ENCODE results near the gene GFRA1.

GFRA1 gene

DNA sequence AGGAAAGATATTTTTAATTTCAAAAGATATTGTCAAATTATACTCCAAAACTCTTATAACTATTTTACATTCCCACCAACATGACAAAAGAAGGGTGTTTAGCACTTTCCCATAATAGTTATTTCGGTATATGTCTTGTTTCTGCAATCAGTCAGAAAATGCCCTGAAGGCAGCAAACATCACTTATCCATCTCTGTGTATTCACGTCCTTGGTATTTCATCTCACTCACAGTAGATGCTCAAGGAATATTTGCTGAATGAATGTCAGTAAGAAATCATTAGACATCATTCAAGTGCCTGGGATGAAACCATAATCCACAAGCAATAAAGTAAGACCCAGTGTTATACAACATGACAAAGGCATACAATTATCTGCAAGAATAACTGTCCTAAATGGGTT lies 112.7 kb downstream of the GFRA1 start:
- DNase-seq (ENCODE audit: low read depth) = no peak

- DNase-seq (ENCODE audit: low read depth) = no peak
Observed at GRCh38 chr10:116159197-116159596, 113.8 kb downstream of the GFRA1 start.

DNA sequence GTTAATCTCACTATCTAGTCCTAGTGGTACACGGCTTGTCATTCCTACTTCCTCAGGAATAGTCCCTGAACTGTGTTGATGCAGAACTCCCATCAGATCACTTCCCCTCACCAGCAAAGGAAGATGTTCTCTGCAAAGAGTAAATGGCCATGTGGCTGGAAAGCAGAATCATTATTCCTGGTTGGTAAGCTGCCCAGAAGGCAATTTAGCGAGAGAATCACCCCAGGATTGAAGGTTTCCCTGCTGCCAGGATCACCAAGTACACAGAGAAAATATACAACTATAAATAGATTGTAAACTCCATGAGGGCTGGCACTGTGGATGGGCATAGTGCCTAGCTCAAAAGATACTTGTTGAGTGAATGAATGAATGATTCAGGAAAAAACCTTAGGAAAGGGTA lies 115.0 kb downstream of the GFRA1 start:
- DNase-seq (ENCODE audit: low read depth) = no peak

- no peak for DNase-seq (ENCODE audit: low read depth)
Observed at GRCh38 chr10:116157485-116157884, 115.5 kb downstream of the GFRA1 start.

DNA sequence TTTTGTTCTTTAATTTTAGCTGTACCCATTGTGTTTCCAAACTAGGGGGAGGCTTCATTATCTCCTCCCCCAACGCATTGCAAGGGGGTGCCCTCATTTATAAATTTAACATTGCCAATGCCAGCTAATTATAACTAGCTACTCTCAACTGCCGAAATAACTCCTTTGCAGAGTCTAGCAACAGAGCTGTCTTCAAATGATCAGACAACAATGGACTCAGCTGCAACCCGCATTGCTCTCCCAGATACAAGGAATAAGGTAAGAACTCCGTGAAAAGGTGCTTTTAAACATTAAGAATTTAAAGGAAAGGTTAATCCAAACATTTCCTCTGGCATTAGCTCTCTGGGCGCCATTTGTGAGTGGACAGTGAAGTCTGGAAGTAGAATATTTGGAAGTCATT lies 116.2 kb downstream of the GFRA1 start:
- no peak for DNase-seq (ENCODE audit: low read depth)

GRCh38 chr10:116155191-116155590 lies 117.8 kb downstream of the GFRA1 start:
- DNase-seq (ENCODE audit: low read depth) = no peak

GRCh38 chr10:116154651-116155050 lies 118.4 kb downstream of the GFRA1 start:
- DNase-seq (ENCODE audit: low read depth) = no peak

DNA sequence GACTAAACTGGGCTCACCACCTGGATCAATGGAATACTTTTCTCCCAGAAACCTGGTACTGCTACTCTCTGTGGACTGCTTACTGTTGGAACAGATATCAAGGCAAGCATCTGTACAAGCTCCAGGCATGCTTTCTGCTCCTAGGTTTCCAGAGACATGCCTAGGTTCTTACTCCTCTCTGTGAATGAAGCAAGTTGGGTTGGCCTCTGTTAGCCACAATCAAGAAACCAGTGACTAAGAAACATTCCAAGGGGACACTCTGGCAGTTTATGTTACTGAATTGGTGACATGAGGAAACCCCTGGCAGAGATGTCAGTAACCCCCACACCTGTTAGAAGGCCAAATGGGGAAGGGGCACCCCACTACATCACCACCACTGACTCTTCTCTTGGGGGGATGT lies 121.9 kb downstream of the GFRA1 start:
- no peak for DNase-seq (ENCODE audit: low read depth)

DNA sequence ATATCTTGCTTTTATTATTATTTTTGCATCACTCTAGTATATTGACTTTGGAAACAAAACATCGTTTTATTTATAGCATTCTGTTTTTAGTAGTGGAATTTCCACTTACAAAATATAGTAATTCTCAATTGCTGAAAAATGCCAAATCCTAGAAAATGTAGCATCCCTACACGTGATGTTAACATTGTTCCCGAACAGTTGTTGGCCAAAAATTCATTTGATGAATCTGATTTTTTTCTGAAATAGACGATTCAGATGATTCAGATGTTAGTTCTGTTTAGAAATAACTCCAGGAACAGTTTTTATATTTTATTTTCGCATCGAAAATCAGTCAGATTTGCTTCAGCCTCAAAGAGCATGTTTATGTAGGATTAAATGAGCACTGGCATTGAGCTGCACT lies 122.4 kb downstream of the GFRA1 start:
- no peak for DNase-seq (ENCODE audit: low read depth)

DNA sequence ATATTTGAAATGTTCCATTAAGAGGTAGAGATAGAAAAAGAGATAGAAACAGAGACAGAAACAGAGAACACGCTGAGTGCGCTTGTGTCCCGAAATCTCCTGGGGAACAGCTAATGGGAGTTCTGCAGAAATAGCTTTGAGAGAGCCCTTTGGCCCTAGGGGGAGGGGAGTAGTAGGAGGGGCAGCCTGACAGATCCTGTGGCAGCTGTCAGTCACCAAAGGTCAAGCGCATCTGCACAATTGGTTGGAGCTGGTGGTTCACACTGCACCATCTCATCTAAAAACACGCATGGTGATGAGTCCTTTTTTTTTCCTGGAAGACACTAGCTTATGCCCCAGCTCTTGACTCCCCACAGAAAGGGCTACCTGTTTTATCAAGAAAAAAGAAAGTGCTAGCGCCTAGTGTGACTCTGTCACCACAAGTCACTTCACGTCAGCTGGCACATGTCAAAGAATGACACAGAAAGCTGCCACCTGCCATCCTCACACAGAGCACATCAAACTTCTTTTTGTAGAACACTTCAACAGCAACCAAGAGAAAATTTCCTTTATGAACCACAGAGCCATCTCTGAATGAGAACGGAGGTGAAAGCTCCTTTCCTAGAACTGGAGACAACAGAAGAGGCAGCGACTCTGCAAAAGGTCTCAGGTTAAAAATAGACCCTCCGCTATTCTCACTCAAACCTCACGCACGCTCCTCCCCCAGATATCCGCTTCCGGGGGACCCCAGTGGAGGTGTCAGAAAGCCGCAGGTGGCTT lies 125.7 kb downstream of the GFRA1 start:
- DNase-seq (ENCODE audit: low read depth) = no peak

GRCh38 chr10:116146372-116147140 lies 126.5 kb downstream of the GFRA1 start:
- DNase-seq (ENCODE audit: low read depth) = no peak

- no peak for DNase-seq (ENCODE audit: low read depth)
Observed at GRCh38 chr10:116143673-116144222, 129.3 kb downstream of the GFRA1 start.

DNA sequence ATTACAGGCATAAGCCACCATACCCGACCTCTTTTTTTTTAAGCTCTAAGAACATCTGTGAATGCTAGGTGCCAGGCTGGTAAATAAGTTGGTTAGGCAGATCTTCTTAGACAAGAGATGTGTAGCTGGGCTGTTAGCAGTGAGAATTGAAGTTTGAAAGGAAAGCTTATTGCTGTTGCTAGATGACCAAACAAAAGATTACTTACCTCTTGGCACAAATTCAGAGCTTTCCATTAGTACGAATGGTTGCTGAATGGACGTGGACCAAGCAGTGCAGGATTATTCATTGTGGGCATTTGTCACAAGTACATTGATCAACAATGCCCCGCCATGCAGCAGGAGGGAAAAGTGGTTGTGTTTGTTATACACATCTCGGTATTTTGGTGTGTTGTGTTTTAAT lies 131.2 kb downstream of the GFRA1 start:
- DNase-seq (ENCODE audit: low read depth) = no peak

DNA sequence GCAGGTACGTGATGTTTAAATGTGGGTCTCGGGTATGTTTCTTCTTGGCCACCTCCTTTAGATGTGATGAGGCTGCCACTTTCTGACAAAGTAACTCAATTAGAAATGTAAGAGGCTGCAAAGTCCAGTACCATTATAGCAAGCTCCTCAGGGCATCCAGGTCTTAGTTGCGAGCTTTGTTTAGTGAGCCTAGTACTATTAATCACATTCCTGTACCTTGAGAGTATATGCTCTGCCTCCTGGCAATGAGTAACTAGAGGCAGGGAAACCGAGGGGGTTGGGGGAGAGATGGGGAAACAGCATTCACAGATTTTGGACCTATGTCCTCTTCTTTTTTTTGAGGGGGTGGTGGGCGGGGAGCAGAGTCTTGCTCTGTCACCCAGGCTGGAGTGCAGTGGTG lies 131.8 kb downstream of the GFRA1 start:
- DNase-seq (ENCODE audit: low read depth) = no peak

GRCh38 chr10:116139886-116140285 lies 133.1 kb downstream of the GFRA1 start:
- DNase-seq (ENCODE audit: low read depth) = no peak

GRCh38 chr10:116138897-116139296 lies 134.1 kb downstream of the GFRA1 start:
- no peak for DNase-seq (ENCODE audit: low read depth)

DNA sequence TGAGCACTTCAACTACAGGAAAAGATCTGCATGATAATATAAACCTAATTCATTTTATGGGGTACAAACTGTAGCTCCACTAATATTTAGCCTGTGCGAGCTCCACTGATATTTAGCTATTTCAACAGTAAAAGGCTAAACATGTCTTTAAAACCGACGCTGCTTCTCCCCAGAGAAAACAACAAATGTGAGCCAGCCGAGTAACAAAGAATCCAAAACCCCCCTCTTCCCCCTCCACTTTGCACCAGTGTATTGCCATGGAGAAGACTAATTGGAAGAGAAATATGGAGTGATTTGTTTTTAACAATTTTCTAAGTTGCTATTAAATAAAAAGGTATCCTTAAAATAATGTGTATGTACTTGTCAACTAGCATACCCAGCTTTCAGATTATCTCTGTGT lies 136.7 kb downstream of the GFRA1 start:
- no peak for DNase-seq (ENCODE audit: low read depth)

GRCh38 chr10:116134322-116134721 lies 138.7 kb downstream of the GFRA1 start:
- no peak for DNase-seq (ENCODE audit: low read depth)

GRCh38 chr10:116133634-116134033 lies 139.4 kb downstream of the GFRA1 start:
- no peak for DNase-seq (ENCODE audit: low read depth)

- DNase-seq (ENCODE audit: low read depth) = no peak
Observed at GRCh38 chr10:116132780-116133399, 140.1 kb downstream of the GFRA1 start.

GRCh38 chr10:116130006-116130405 lies 143.0 kb downstream of the GFRA1 start:
- no peak for DNase-seq (ENCODE audit: low read depth)

- no peak for DNase-seq (ENCODE audit: low read depth)
Observed at GRCh38 chr10:116126954-116127695, 145.9 kb downstream of the GFRA1 start.
